A172 (cell line): ENCODE measurements around the gene ANKRD42. TPM values are rescaled to one million over a fixed set of nuclear protein-coding genes. Genes with fewer than 3 reads are reported as not detected.

ENCODE experiments used
- DNase-seq: peaks from one replicate; pipeline ENCODE4 v3.0.0-alpha.2; 2015; ENCODE audit warnings: low spot score
- total RNA-seq: library from RNA; depleted of rRNA; stranded (reverse); fragments of >200 nt; shearing (Covaris generic); gene quantifications from 2 replicates; pipeline ENCODE4 v1.2.3, GENCODE V29; 2014; rRNA removed

The ANKRD42 gene
- 7.0 and 11.1 TPM in 2 replicates for total RNA-seq

DNA sequence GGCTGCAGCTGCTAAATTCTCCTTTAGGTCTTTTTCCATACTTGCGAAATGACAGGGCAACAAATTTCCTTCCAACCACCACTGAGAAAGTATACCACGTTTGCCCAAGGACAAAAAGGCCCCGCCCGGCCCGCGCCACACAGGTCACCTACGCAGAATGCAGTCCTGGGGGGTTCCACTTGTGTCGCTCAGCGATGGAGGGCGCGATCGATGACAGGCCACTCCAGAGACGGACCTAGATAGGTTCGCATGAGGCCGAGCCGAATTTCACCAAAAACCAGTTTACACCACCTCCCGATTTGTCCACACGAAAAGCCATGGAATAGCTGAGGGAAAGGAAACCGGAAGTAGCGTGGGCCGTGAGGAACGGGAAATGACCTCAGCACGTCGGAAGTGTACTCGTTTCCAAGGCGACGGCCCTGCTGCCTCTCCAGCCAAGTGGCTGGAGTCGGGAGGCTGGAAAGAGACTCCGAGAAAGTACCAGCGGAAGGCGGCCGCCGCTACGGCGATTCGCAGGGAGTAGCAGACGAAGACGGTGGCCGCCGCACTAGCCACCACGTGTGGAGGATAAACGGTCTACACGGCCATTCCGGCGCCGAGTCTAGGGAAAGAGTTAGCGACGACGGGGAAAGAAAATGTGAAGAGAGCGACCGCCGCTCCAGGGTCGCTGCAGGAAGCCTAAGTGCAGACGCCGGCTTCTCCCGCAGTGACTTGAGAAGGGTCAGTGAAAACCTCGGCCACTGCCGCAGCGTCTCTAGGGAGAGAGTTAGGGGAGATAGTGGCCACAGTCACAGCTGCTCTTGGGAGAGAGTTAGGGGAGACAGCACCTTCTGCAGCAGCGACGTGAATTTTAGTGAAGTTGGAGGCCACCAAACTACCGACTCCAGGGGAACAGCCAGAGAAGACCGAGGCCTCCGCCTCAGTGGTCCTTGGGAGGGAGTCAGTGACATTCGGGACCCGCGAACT is at the start of gene ANKRD42:
TSS of gene ANKRD42 (plus strand) at position 398 of the 966 bp plus-strand sequence. CDS start 959 bp downstream, outside the sequence.
- peak; percentile 95 for DNase-seq

DNA sequence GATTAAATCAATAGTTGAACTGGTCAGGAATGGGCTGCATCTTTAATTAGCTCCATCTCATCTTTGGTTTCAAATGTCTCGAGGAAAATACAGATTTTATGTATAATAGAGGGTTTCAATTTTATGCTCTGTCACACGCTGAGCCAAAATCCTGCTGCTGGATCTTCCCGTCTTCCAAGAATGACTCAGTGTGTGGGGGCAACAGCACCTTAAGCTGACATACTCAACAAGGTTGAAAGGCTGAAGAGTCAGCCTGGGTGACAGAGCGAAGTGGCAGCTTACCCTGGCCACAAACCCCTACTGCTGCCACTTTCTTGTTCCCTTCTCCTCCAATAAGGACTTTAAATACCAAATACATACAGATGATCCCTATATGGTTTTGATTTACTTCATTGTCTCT is 45.6 kb upstream of the ANKRD42 start:
- no peak for DNase-seq

GRCh38 chr11:83150450-83150849 is 43.1 kb upstream of the ANKRD42 start:
- DNase-seq: no peak

DNA sequence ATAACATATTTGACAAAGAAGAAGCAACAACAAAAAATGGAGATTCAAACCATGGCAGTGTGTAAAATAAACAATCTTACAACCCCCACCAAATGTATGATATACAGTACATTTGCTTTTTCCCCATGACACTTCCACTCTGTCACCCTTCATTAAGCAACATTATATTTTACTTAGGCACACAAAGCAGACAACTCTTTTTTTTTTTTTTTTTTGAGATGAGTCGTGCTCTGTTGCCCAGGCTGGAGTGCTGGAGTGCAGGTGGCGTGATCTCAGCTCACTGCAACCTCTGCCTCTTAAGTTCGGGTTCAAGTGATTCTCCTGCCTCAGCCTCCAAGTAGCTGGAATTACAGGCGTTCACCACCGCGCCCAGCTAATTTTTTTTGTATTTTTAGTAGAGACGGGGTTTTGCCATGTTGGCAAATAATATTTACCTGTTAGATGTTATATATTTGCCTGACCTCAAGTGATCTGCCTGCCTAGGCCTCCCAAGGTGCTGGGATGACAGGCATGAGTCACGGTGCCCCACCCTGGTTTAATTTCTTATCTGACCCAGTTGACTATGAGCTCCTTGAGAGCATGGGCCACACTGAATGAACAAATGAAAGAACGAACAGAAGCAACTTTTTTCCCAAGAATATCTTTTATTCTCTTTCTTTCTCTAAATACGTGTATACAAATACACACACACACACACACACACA is 42.1 kb upstream of the ANKRD42 start:
- peak; percentile 57 for DNase-seq

GRCh38 chr11:83152264-83152663 is 41.2 kb upstream of the ANKRD42 start:
- no peak for DNase-seq

DNA sequence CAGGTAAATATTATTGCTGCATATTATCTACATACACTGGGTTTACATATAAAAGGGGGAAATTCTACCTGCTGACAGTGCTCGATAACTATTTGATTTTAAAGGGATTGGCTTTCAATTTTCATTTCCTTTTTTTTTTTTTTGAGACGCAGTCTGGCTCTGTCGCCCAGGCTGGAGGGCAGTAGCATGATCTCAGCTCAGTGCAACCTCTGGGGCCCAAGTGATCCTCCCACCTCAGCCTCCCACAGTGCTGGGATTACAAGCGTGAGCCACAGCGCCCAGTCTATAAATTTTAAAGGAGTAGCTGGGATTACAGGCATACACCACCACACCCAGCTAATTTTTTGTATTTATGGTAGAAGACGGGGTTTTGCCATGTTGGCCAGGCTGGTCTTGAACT is 39.7 kb upstream of the ANKRD42 start:
- no peak for DNase-seq

- peak; percentile 100 for DNase-seq
Measured at GRCh38 chr11:83156144-83156995, 37.1 kb upstream of the ANKRD42 start.

DNA sequence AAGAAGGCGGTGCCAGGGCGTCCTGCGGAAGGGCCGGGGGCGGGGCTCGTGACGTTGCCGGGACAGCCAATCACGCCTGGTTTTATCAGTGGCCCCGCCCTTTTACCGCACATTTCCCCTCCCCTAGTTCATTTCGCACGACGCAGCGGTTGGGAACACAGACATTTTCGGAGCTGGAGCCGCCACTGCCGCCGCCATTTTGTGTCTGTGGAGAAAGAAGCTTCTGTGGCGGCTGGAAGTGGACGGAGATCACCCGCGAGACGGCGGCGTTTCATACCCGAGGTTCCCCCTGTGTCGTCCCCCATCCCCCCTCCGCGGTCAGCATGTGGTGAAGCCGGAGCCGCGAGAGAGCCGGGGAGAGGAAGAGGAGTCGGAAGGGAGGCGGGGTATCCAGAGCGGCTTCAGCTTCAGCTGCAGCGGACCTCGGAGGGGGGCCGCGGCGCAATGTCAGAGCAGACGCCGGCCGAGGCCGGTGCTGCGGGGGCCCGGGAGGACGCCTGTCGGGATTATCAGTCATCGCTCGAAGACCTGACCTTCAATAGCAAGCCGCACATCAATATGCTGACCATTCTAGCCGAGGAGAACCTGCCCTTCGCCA is 36.4 kb upstream of the ANKRD42 start, which contains the start of gene PCF11:
TSS of gene PCF11 (plus strand) at position 136 of the 598 bp plus-strand sequence. CDS start at position 445, 309 bp downstream.
- DNase-seq: no peak

GRCh38 chr11:83157594-83158356 is 35.7 kb upstream of the ANKRD42 start:
- DNase-seq: peak; percentile 61

DNA sequence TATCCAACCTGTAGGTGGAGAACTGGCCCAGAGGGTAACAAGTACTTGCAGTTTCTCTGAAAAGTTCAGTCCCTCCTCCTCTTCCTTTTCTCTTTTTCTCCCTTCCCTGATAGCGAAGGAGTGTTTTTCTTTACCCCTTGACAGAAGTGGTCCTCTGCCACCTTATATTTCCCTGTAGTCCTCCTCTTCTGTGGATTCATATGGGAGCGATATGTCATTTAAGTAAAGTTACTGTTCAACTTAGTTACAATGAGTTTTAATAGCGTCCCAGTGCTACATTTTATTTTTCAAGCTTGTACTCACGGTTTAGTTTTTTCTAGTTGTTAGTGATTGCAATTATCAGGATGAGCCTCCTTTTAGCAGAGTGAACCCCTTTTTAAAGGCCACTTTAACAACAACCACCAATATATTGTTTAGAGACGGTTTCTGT is 35.1 kb upstream of the ANKRD42 start:
- no peak for DNase-seq

- no peak for DNase-seq
Measured at GRCh38 chr11:83158965-83159901, 34.3 kb upstream of the ANKRD42 start.

DNA sequence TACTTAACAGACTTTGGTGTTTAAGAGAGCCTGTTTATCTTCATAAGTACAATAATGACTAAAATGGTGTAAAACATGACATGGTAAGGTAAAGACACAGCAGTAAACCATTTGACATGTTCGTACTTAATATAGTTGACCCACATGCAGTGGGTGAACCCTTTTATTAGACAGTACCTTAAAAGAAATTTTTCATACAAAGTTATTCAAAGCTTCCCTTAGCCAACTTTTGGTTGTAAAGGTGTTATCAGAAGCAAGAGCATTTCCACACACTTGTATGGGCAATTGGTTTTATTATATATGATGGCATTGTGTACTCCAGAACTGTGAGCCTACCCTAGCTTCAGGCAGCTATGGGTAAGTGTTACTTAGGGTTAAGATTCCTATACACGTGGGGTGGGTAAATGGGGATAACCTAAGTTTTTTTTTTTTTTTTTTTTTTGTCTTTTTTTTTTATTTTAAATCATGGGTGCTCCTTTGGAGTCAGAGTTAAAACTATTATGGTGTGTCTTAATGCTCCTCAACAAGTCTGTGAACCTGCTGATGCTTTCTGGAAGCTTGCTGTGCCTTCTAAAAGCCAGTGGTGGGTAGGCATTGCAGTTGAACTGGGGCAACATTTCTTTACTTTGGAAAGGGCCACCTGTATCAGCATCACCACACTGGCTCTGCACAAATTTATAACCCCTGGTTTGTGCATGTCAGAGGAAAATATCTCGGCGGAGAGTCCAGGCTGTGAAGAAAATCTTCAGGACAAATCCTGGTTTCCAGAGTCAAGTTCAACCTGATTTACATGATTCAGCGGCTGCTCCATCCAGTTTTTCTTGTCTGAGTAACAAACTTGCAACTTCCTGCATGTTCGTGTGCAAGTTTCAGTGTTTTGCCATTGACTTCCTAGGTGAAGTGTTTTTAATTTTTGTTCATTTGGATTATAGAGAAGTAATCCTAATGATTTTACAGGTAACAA is 33.3 kb upstream of the ANKRD42 start:
- no peak for DNase-seq

- no peak for DNase-seq
Measured at GRCh38 chr11:83161610-83162199, 31.8 kb upstream of the ANKRD42 start.

- no peak for DNase-seq
Measured at GRCh38 chr11:83162377-83162776, 31.1 kb upstream of the ANKRD42 start.

- no peak for DNase-seq
Measured at GRCh38 chr11:83166193-83166866, 27.2 kb upstream of the ANKRD42 start.

- no peak for DNase-seq
Measured at GRCh38 chr11:83168756-83169155, 24.8 kb upstream of the ANKRD42 start.

DNA sequence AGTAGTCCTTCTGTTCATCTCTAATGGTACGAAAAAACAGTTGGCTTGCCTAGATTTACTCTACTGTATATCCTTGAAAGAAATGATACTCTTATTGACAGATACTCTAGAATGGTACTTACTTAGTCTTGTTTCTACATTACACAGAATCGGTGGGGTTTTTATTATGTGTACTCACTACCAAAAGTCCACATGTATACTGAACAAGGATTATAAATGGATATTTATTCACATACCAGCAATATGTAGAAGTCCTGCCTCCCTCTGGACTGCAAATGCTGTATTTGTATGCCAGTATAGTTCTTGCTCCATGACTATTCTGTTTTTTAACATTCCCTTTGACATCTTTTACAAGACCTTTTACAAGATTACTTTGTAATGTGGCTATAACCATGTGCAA is 22.6 kb upstream of the ANKRD42 start:
- DNase-seq: no peak
